ENCODE results near the gene GBF1. TPM values are rescaled to one million over a fixed set of nuclear protein-coding genes. Genes with fewer than 3 reads are reported as not detected.

GBF1 gene
- total and polyA plus RNA-seq, 10 of the 15 experiments (the other 5 are each of a cell fraction or from before 2014, with no cell fraction given), result 0.82 to 42.0 (median 21.8) TPM

DNA sequence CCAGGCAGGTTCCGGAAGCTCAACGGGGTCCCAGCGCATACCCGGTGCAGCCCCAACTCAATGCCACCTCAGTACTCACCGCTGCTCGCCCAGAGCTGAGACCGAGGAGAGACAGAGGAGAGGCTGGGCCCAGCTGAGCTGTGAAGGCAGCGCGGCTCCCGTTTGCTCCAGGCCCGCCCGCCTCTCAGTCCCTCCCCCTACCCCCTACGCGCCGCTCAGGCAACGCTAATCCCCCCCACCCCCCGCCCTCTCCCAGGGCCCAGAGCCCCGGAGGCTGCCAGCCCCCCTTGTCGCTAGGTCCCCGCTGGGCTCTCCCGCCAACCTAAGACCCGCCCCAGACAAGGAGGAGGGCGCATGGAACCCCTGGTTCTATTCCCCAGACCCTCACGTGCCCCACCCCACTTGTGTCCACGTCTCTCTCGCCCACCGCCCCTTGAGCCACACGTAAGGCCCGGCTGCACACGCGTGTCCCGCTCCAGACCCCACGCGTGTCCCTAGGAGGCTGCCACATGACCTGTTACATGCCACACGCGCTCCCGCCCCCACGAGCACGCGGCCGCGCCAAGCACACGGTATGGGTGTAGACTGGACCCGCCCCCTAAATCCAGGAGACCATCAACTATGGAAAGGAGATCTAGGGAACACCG lies 173.4 kb downstream of the GBF1 start, which contains the start of gene PSD:
Gene PSD (minus strand): TSS at position 164 of the 647 bp plus-strand sequence. CDS start 1,747 bp downstream, outside the sequence.
- peak within 1 kb of the TSS; percentile 98 for H3K4me3 ChIP-seq
- WGBS (ENCODE audit: insufficient coverage, insufficient replicate concordance, low lambda C conversion rate, missing lambda C conversion rate), result 24% methylated on average over 34 of the region's 45 CpGs
- no peak within 1 kb of the TSS for H3K27ac ChIP-seq (ENCODE audit: control insufficient read depth, insufficient read depth)
- SMC1A ChIA-PET (ENCODE audit: uncharacterized antibody, unreplicated experiment), result no interaction called here
- FAIRE-seq, result no peak
- in situ Hi-C loops (cut with MboI) (no loop called here), intact Hi-C loops (cut with micrococcal nuclease; ENCODE audit: unreplicated experiment) (no loop called here)
- TF ChIP-seq, protein P1, sequence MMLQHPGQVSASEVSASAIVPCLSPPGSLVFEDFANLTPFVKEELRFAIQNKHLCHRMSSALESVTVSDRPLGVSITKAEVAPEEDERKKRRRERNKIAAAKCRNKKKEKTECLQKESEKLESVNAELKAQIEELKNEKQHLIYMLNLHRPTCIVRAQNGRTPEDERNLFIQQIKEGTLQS (IDR thresholded peaks at IDR 0.05; ENCODE audit: borderline replicate concordance, extremely low read depth, low read depth, low read length), result no peak
- TF ChIP-seq TCF12 (IDR thresholded peaks at IDR 0.05; ENCODE audit: low read depth, low read length) (no peak), RAD51 (IDR thresholded peaks at IDR 0.05) (no peak), TAF1 (IDR thresholded peaks at IDR 0.05; ENCODE audit: borderline replicate concordance, low read depth, low read length) (no peak), ZZZ3 (IDR thresholded peaks at IDR 0.05; ENCODE audit: control insufficient read depth, insufficient read length, low read depth) (no peak), STAT1 (conservative IDR thresholded peaks at IDR 0.05) (no peak), FOXK2 (IDR thresholded peaks at IDR 0.05) (no peak), NR2C2 (IDR thresholded peaks at IDR 0.05; ENCODE audit: borderline replicate concordance, control insufficient read depth, insufficient read length, low read depth) (no peak), ZSCAN29 (IDR thresholded peaks at IDR 0.05) (no peak), NBN (IDR thresholded peaks at IDR 0.05) (no peak)
- TF ChIP-seq, protein P2, sequence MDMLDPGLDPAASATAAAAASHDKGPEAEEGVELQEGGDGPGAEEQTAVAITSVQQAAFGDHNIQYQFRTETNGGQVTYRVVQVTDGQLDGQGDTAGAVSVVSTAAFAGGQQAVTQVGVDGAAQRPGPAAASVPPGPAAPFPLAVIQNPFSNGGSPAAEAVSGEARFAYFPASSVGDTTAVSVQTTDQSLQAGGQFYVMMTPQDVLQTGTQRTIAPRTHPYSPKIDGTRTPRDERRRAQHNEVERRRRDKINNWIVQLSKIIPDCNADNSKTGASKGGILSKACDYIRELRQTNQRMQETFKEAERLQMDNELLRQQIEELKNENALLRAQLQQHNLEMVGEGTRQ (IDR thresholded peaks at IDR 0.05; ENCODE audit: borderline replicate concordance, low read depth, low read length), result no peak
- H3K4me1 ChIP-seq (ENCODE audit: control insufficient read depth, insufficient read depth, low read length), result peaks cover 18% of the 10 kb centered on the region
- H3K27me3 ChIP-seq (replicated peaks in 1 of 2; ENCODE audit: control insufficient read depth in 2 of 2, insufficient read depth in 2 of 2, low read length in 1 of 2), result no peaks in the 10 kb centered on the region; a peak in 1 of 4 replicates
- H2AFZ ChIP-seq (ENCODE audit: control insufficient read depth, low read depth, low read length), result no peak within 1 kb of the TSS
- no TSS peak for BruUV-seq (replicated peaks)
- RAD21 ChIA-PET (ENCODE audit: unreplicated experiment), result no interaction called here
- peaks cover 7% of the 10 kb centered on the region for H3K79me2 ChIP-seq (ENCODE audit: control insufficient read depth, insufficient read depth, low read length)
- POLR2A ChIA-PET, result no interaction called here
- CTCF ChIA-PET, result no interaction called here
- H3K9ac ChIP-seq (ENCODE audit: control insufficient read depth, insufficient read depth, low read length), result no peak within 1 kb of the TSS
- no peak for DNase-seq (ENCODE audit: low read depth, low spot score)
- ATAC-seq, result no peak
- peaks cover 2% of the 10 kb centered on the region; the same call in 1 of the 2 replicates for H4K20me1 ChIP-seq (ENCODE audit: control insufficient read depth, insufficient read depth)
- H3K9me3 ChIP-seq (replicated peaks; ENCODE audit: control insufficient read depth, insufficient read depth, low read length), result no peaks in the 10 kb centered on the region
- peak within 1 kb of the TSS; percentile 95 for H3K4me2 ChIP-seq (ENCODE audit: control insufficient read depth, insufficient read depth)
- no peaks in the 10 kb centered on the region; a peak in 1 of 4 replicates for H3K36me3 ChIP-seq (ENCODE audit: control insufficient read depth in 2 of 2, insufficient read depth in 2 of 2, low read length in 1 of 2)

Data from GM12878 (cell line).